Neural progenitor cell (in vitro differentiated cells): ENCODE results near the gene G6PD.

ENCODE experiments used
- CTCF ChIP-seq: fragments of 200-600 bp; sonication (generic); IDR thresholded peaks from 2 replicates; pipeline ENCODE4 v1.5.1; 2017; ENCODE audit warnings: antibody characterized with exemption, mild to moderate bottlenecking
- EZH2 ChIP-seq: fragments of 200-600 bp; sonication (generic); IDR thresholded peaks from 2 replicates; pipeline ENCODE4 v1.6.1; 2017; ENCODE audit warnings: antibody characterized with exemption, mild to moderate bottlenecking, moderate library complexity
- EZH2phosphoT487 ChIP-seq: fragments of 200-600 bp; sonication (generic); IDR thresholded peaks from 2 replicates; pipeline ENCODE4 v1.6.1; 2017; ENCODE audit warnings: antibody characterized with exemption

GRCh38 chrX:154535892-154536291, 10.8 kb downstream of the G6PD start:
- TF ChIP-seq EZH2phosphoT487 (no peak), CTCF (no peak), EZH2 (no peak)
